ENCODE results near the gene ABCF2. TPM values are rescaled to one million over a fixed set of nuclear protein-coding genes. Genes with fewer than 3 reads are reported as not detected.

ABCF2 gene
- total and polyA plus RNA-seq, 2 of the 13 experiments (the other 11 are each of a cell fraction or from before 2014, with no cell fraction given), result 16.3 to 42.5 TPM

DNA sequence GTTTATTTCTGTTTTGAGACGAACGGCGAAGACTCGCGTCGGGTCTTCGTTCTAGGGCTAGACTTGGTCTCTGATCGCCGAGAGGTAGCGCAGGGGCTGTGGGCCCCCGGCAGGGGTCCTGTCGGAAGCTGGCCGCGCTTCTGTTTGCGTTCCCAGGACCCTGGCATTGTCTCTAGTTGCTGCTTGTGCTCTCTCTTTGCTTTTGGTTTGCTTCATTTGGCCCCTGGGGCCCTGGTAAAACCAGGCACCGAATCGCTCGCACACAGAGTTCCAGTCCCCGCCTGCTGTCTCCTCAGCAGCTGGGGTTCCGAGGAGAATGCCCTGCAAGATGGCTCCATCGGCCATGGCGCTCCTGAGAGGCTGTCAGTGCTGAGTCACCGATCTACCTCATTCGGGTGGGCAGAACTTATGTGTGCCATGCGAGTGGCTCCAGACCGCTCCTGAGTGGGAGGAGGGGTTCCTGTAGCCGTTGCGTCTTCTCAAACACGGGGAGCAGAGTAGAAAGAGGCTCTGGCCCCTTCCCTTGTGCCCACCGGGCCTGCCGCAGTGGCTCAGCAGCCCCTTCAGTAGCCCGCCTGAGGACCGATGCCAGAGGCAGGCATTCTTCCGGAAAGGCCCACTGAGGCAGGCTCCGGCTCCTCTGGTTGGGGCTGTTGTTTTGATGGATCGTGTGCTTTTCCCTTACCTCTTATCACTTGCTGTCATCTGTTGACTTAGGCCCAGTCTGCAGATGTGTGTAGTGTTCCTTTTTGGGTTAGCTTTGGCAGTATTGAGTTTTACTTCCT is 6.1 kb upstream of the ABCF2 start (continued):
- TF ChIP-seq, protein P1, sequence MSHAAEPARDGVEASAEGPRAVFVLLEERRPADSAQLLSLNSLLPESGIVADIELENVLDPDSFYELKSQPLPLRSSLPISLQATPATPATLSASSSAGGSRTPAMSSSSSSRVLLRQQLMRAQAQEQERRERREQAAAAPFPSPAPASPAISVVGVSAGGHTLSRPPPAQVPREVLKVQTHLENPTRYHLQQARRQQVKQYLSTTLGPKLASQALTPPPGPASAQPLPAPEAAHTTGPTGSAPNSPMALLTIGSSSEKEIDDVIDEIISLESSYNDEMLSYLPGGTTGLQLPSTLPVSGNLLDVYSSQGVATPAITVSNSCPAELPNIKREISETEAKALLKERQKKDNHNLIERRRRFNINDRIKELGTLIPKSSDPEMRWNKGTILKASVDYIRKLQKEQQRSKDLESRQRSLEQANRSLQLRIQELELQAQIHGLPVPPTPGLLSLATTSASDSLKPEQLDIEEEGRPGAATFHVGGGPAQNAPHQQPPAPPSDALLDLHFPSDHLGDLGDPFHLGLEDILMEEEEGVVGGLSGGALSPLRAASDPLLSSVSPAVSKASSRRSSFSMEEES (CRISPR knock-in tag; IDR thresholded peaks at IDR 0.05), result no peak
- TF ChIP-seq, protein P2, sequence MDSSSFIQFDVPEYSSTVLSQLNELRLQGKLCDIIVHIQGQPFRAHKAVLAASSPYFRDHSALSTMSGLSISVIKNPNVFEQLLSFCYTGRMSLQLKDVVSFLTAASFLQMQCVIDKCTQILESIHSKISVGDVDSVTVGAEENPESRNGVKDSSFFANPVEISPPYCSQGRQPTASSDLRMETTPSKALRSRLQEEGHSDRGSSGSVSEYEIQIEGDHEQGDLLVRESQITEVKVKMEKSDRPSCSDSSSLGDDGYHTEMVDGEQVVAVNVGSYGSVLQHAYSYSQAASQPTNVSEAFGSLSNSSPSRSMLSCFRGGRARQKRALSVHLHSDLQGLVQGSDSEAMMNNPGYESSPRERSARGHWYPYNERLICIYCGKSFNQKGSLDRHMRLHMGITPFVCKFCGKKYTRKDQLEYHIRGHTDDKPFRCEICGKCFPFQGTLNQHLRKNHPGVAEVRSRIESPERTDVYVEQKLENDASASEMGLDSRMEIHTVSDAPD (CRISPR knock-in tag; IDR thresholded peaks at IDR 0.05), result no peak
- TF ChIP-seq SETDB1 (CRISPR knock-in tag; IDR thresholded peaks at IDR 0.05; ENCODE audit: borderline replicate concordance) (no peak), ZNF550 (CRISPR knock-in tag; IDR thresholded peaks at IDR 0.05; ENCODE audit: borderline replicate concordance) (no peak), CC2D1A (CRISPR knock-in tag; IDR thresholded peaks at IDR 0.05) (no peak), NR1H2 (CRISPR knock-in tag; IDR thresholded peaks at IDR 0.05; ENCODE audit: borderline replicate concordance, low read depth) (no peak), CBFB (CRISPR knock-in tag; IDR thresholded peaks at IDR 0.05) (no peak), RBM39 (IDR thresholded peaks at IDR 0.05; ENCODE audit: low read depth, low read length, poor library complexity, severe bottlenecking) (peak; percentile 17), WIZ (CRISPR knock-in tag; IDR thresholded peaks at IDR 0.05) (no peak), ZBTB7B (CRISPR knock-in tag; IDR thresholded peaks at IDR 0.05) (no peak), ATF4 (CRISPR knock-in tag; IDR thresholded peaks at IDR 0.05) (no peak), NFRKB (IDR thresholded peaks at IDR 0.05) (no peak), TARDBP (CRISPR knock-in tag; IDR thresholded peaks at IDR 0.05) (peak; percentile 62; the same call in 1 of the 2 replicates), TIGD3 (CRISPR knock-in tag; IDR thresholded peaks at IDR 0.05; ENCODE audit: borderline replicate concordance) (no peak), NFE2L2 (IDR thresholded peaks at IDR 0.05; ENCODE audit: low read length) (peak; percentile 55; the same call in 1 of the 2 replicates), ZKSCAN8 (CRISPR knock-in tag; IDR thresholded peaks at IDR 0.05; ENCODE audit: borderline replicate concordance) (no peak), RELA (CRISPR knock-in tag; IDR thresholded peaks at IDR 0.05) (no peak), ZNF629 (CRISPR knock-in tag; conservative IDR thresholded peaks at IDR 0.05) (peak; percentile 36; the same call in 1 of the 2 replicates)
- TF ChIP-seq, protein P3, sequence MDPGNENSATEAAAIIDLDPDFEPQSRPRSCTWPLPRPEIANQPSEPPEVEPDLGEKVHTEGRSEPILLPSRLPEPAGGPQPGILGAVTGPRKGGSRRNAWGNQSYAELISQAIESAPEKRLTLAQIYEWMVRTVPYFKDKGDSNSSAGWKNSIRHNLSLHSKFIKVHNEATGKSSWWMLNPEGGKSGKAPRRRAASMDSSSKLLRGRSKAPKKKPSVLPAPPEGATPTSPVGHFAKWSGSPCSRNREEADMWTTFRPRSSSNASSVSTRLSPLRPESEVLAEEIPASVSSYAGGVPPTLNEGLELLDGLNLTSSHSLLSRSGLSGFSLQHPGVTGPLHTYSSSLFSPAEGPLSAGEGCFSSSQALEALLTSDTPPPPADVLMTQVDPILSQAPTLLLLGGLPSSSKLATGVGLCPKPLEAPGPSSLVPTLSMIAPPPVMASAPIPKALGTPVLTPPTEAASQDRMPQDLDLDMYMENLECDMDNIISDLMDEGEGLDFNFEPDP (CRISPR knock-in tag; conservative IDR thresholded peaks at IDR 0.05), result no peak
- TF ChIP-seq, protein P4, sequence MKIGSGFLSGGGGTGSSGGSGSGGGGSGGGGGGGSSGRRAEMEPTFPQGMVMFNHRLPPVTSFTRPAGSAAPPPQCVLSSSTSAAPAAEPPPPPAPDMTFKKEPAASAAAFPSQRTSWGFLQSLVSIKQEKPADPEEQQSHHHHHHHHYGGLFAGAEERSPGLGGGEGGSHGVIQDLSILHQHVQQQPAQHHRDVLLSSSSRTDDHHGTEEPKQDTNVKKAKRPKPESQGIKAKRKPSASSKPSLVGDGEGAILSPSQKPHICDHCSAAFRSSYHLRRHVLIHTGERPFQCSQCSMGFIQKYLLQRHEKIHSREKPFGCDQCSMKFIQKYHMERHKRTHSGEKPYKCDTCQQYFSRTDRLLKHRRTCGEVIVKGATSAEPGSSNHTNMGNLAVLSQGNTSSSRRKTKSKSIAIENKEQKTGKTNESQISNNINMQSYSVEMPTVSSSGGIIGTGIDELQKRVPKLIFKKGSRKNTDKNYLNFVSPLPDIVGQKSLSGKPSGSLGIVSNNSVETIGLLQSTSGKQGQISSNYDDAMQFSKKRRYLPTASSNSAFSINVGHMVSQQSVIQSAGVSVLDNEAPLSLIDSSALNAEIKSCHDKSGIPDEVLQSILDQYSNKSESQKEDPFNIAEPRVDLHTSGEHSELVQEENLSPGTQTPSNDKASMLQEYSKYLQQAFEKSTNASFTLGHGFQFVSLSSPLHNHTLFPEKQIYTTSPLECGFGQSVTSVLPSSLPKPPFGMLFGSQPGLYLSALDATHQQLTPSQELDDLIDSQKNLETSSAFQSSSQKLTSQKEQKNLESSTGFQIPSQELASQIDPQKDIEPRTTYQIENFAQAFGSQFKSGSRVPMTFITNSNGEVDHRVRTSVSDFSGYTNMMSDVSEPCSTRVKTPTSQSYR (CRISPR knock-in tag; IDR thresholded peaks at IDR 0.05; ENCODE audit: borderline replicate concordance), result 0 out of 2 replicates have a peak, but pooled peaks have one; percentile 7
